ENCODE data around the gene HABP2.

GRCh38 chr10:113621799-113622198, 68.9 kb downstream of the HABP2 start:
- TF ChIP-seq CTCF (IDR thresholded peaks at IDR 0.05 in 2 of 3, conservative IDR thresholded peaks at IDR 0.05 in 1 of 3; ENCODE audit: insufficient read depth in 2 of 3, low read depth in 1 of 3, low read length in 3 of 3) (no peak), CEBPZ (IDR thresholded peaks at IDR 0.05; ENCODE audit: borderline replicate concordance, low read depth, low read length) (no peak), TBP (optimal IDR thresholded peaks at IDR 0.05; ENCODE audit: low read depth, low read length) (no peak), CHD2 (IDR thresholded peaks at IDR 0.05; ENCODE audit: low read depth, low read length) (no peak), HMBOX1 (IDR thresholded peaks at IDR 0.05) (no peak), GABPB2 (CRISPR knock-in tag; conservative IDR thresholded peaks at IDR 0.05) (no peak), MEIS2 (IDR thresholded peaks at IDR 0.05; ENCODE audit: partially characterized antibody) (no peak), HNRNPL (IDR thresholded peaks at IDR 0.05; ENCODE audit: low read depth, low read length) (no peak), ZNF511 (CRISPR knock-in tag; IDR thresholded peaks at IDR 0.05) (no peak), POLR2AphosphoS5 (IDR thresholded peaks at IDR 0.05; ENCODE audit: control insufficient read depth, insufficient read depth, low read depth, low read length) (no peak)
